Forelimb muscle (tissue), 1 donor: Measurements from ENCODE around the gene SGCE. TPM values are rescaled to one million over a fixed set of nuclear protein-coding genes. Genes with fewer than 3 reads are reported as not detected.

ENCODE experiments used
- DNase-seq: peaks from one replicate; pipeline ENCODE4 v3.0.0-alpha.2; 2013; ENCODE audit warnings: low read depth
- polyA plus RNA-seq: library from polyadenylated mRNA; unstranded; fragments of 120-200 nt; gene quantifications from one replicate; pipeline ENCODE4 v1.2.1, GENCODE V29; 2013; ENCODE audit not compliant: insufficient read length

Gene SGCE
- polyA plus RNA-seq, 1 donor: 146 TPM

- no peak for DNase-seq
Measured at GRCh38 chr7:94660006-94660405, 4.1 kb upstream of the SGCE start.

DNA sequence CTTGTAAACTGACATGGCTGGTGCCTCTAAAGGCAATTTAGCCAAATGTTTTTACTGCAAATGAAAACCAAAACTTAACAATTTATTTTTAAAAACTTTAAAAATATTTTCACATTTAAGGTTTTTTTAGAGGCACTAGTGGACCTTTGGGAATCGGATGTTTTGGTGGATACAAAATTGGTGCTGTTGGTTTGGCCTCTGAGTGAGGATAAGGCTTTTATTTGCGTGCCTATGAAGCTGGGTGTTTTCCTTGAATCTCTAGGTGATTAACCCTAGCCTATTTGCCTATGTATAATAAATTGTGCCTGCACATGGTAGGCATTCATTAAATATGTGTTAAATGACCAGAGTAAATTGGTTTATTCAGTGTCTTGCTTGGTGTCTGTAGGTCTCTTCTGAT lies 2.9 kb upstream of the SGCE start:
- DNase-seq: no peak

DNA sequence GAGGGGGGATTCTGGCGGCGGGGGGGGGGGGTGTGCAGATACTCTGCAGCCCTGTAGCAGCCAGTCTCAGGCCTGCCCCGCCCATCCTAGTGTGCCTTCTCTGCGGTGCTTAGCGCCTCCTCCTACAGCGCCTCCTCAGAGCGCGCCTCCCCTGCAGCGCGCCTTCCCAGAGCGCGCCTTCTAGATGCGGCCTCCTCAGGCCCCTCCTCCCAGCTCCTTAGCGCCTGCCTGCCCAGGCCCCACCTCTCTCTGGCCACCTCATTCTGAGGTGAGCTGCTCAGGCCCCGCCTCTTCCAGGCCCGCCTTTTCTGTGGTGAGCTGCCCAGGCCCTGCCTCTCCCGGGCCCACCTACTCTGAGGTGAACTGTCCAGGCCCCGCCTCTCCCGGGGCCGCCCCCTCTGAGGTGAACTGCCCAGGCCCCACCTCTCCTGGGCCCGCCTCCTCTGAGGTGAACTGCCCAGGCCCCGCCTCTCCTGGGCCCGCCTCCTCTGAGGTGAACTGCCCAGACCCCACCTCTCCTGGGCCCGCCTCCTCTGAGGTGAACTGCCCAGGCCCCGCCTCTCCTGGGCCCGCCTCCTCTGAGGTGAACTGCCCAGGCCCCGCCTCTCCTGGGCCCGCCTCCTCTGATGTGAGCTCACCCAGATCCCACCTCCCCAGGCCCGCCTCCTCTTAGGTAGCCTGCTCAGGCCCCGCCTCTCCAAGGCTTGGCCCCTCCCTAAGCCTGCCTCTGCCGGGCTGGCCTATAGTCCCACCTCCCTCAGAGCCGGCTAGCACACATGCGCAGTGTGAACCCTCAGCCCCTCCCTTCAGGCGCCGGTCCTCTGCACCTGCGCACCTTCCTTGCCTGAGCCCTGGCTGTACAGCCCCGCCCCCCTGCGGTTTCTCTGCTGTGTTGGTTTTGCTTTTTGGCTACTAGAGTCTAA lies 2.1 kb upstream of the SGCE start:
- DNase-seq: peak; percentile 68

DNA sequence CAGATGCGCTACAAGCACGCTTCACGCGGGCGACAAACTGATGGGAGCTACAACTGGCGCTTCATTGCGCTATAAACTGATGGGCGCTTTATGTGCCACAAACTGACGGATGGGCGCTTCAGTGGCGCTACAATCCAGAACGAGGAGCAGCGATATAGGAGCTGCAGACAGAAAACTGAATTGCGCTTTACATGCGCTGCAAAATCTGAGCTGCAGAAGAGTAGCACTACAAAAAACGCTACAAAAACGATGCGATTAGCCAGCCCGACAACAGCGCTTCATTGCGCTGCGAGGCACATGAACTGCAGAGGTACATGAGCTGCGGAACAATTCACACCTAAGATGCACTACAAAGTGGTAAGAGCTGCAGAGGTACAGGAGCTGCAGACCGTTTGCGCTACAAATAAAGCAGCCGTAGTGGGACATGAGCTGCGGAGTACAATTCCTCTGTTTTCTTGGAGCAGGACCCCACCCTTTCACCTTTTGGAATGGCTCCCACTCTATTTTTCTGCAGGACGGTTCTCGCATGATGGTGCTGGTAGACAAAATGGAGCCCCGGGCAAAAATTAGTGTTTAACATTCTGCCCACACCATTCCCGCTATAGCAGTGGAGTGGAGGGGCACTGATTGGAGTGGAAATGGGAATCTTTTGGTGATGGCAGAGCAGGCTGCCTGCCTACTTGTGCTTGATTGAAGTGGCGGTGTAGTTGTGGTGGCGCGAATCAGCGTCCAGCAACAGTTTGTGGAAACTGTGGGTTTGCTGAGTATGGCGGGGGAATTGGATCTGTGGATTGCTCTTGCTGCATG lies 1.2 kb upstream of the SGCE start:
- DNase-seq: no peak

DNA sequence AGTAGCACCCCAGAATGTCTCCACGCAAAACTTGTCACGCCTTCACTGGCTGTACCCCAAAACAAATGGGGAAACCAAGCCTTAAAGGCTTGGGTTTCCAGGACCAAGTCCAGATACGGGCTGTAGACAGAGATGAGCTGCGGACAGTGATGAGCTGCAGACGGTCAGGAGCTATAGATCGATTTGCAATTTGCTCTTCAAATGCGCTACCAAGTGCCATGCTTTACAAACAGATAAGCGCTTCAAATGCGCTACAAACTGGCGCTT lies 658 bp upstream of the SGCE start:
- DNase-seq: no peak

DNA sequence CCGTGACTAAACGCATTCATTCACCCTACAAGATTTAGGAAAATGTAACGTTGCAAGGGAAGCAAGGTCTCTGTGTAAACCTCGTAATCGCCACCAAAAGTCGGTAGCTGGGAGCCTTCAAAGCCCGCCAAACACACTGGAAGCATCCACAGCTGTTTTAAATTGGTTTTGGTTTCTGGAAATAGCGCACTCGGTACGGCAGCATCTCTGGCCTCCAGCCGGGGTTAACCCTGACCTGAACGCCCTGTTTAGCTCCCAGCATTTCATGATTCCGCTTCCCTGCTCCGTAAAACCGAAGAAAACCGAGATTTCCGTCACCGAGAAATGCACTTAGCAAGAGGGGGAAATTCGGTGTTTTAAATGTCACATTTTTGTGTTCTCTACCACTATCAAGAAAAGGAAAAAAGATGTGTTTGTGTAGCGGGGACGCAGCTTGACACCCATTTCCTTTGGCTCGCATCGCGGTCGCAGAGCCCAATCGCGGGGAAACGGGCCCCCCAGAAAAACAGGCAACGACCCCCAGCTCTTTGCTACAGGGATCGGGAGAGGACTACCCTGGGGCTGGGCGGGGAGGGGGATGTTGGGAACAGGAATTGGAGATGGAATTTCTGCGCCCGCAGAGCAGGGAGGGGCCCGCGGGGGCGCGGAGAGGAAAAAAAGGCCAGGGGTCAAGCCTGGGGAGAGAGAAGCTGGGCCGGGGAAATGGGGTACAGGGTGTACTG lies 646 bp downstream of the SGCE start:
- no peak for DNase-seq

GRCh38 chr7:94654783-94655125 lies 1.2 kb downstream of the SGCE start:
- DNase-seq: no peak

- DNase-seq: no peak
Measured at GRCh38 chr7:94650147-94651051, 5.5 kb downstream of the SGCE start.

GRCh38 chr7:94649450-94649849 lies 6.5 kb downstream of the SGCE start:
- DNase-seq: no peak

DNA sequence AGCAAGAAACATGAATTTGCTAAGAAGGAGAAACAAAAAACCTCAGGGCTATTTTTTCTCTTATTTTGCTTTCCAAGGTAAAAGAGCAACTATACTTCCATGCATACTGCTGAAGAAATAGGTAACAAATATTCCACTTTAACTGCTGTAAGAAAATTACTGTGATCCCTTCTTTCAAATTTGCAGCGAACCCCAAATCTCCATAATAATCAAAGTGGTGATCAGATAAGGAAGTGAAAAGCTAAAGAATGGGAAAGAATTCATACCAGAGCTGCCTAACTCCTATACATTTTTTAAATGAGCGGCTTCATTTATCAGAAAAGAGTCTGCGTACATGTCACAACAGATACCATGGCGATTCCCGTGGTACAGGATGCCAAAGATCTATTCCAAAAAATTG lies 7.2 kb downstream of the SGCE start:
- DNase-seq: no peak

DNA sequence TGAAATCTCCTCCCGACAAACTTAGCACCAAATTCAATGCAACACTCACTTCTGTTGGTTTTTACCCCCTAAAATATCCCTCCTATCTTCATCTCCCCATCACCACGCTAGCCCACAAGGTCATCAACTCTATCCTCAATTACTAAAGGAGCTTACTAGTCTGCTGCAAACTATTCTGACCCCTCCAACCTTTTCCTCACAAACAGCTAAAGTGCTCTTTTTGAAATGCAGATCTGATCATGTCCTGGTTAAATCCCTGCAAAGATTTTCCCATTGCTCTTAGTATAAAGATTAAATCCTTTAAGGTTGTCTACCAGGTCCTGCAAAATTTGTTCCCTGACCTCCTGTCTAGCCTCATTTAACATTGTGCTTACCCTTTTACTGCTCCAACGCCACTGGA lies 8.6 kb downstream of the SGCE start:
- DNase-seq: no peak

GRCh38 chr7:94643771-94644545 lies 12.0 kb downstream of the SGCE start:
- DNase-seq: no peak

DNA sequence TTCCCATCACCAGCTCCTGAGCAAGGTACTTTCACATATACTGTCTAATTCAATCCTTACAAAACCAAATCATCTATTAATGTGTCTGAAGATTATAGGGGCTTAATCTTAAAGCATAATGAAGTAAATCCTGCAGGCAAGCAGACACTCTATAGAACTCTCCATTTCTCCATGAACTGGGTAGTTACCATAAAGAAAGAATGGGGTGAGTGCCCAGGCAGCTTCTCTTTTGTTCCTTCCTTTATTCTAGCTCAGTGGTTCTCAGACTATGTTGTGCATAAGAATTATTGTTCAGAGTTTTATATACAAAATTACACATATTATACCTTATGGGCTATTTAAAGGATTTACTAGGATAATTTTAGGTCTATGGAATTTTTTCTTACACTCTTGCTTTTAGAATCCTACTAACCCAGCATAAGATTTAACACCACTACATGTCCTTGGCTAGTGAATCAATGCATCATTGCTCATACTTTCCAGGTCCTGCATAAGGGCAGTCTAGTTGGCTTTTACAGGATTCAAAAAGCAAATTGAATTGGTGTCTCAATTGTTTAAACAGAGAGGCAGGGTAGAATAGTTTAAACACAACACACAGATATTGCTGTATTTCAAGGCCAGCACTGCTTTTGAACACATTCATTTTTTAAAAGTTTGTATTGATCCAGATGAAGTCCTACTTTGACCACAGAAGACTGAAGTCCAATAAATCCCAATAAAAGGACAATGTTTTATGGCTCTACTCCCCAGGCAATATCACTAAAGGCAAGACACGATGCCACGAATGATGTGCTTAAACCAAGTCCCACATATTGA lies 12.9 kb downstream of the SGCE start:
- DNase-seq: no peak

- no peak for DNase-seq
Measured at GRCh38 chr7:94639384-94639783, 16.5 kb downstream of the SGCE start.

DNA sequence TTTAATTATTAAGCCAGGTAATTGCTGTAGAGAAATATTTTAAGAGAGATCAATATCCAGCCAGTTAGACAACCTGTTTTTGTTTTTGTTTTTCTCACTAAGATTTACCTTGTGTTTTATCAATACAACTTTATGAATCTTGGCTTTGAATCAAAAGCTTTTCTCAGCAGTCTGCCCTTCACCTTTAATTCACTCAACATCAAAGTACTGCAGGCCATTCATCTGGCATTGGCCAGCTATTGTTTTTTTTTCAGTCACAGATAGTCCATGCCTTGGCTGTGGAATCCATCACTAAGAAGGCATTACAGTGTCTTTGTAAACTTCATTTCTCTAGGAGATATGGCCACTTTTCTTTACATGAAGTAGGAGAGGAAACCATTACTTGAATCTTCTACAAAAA lies 20.2 kb downstream of the SGCE start:
- DNase-seq: no peak

DNA sequence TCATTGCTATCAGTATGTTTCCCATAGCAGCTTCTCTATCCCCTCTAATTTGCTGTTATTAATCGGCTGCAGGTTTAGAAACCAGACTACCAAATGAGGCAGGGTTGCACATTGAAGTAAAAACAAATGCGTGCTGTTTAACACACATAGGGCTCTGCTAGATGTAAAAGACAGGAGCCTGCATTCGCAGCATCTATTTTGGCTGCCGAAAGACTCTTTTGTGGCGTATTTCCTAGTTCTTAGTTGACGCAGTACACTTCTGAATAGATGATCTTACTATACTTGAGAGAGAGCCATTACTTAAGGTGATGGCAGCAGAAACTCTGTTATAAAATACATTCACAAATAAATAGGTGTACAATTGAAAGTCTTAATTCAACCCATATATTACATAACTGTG lies 21.4 kb downstream of the SGCE start:
- no peak for DNase-seq

GRCh38 chr7:94633687-94634086 lies 22.2 kb downstream of the SGCE start:
- DNase-seq: no peak

DNA sequence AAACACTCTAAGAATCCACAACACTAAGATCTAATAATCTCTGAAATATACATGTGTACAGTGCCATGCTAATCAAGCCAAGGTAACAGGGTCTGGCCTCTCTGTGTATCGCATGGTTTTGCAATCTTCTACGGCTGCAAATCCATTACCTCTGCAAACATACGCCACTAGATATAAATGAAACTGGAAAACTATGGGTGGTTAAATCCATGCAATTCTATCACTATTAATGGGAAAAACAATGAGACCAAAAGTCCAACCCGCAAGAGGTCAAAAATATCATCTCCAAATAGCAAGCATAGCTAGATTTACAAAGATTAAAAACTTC lies 23.0 kb downstream of the SGCE start:
- no peak for DNase-seq

DNA sequence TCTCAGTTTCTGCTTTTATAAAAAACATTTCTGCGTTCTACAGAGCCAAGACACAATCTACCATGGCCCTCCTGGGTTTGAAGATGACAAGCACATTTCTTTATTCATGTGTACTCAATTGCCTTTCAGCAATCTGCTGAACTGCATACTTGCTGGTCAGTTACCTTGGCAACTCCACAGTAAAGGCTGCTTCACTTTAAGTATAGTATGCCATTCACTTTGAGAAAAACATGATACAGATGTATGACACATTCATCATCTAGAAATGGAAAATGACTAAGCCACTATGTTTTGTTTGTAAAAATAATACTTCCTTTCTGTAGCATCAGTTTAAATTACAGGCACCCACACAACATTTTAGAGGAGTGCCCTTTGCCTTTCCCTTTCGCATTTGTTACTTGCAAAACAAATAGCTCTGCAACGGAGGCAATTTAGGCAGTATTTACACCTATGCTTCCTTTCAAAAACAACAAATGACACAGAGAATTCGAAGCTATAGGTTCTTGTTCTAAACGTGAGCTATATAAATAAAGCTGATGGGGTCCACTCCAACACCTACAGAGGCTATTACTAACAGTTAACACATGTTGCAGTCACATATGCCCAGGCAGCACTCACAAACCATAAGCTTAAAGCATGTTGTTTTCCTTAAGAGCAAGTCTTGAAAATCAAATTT lies 23.5 kb downstream of the SGCE start:
- no peak for DNase-seq

DNA sequence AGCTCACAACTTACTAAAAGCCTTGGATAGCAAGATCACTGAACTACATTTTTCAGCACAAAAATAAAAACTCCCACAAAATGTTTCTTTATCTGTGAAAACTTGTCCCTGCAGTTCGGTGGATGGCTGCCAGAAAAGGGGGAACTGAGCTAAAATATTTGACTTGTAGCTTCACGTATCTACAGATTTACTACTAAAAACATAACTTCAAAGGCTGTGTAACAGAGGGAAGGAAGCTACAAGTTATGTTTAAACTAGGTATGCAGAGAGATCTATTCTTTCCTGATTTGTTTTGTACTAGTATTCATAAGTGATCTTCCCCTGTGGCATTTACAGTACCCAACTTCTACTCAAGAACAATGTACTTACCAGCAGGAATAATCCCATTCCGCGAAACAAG lies 25.1 kb downstream of the SGCE start:
- DNase-seq: no peak
